Chondrocyte (in vitro differentiated cells): Measurements from ENCODE around the gene LYL1. TPM values are rescaled to one million over a fixed set of nuclear protein-coding genes. Genes with fewer than 3 reads are reported as not detected.
A peak's percentile ranks its signal among the peaks of the same experiment; 100 is the strongest.

Source experiments
- DNase-seq: peaks from one replicate; pipeline ENCODE4 v3.0.0; 2021; ENCODE audit warnings: mixed read lengths, low spot score
- H3K27ac Mint-ChIP-seq: one replicate; pipeline ENCODE4 v1.8.0; 2021; ENCODE audit warnings: mild to moderate bottlenecking, moderate library complexity, mixed read lengths; ENCODE audit not compliant: unreplicated experiment
- H3K27me3 Mint-ChIP-seq: 2 replicates; pipeline ENCODE4 v1.8.0; 2021; ENCODE audit warnings: low read depth, mixed read lengths
- H3K36me3 Mint-ChIP-seq: 2 replicates; pipeline ENCODE4 v1.8.0; 2021; ENCODE audit warnings: low read depth, mixed read lengths
- H3K4me1 Mint-ChIP-seq: 2 replicates; pipeline ENCODE4 v1.8.0; 2021; ENCODE audit warnings: low read depth, mild to moderate bottlenecking, mixed read lengths
- H3K4me3 Mint-ChIP-seq: one replicate; pipeline ENCODE4 v1.8.0; 2021; ENCODE audit warnings: mild to moderate bottlenecking, moderate library complexity, mixed read lengths; ENCODE audit not compliant: unreplicated experiment
- H3K9me3 Mint-ChIP-seq: 2 replicates; pipeline ENCODE4 v1.8.0; 2021; ENCODE audit warnings: low read depth, mixed read lengths
- total RNA-seq: library from RNA; stranded (reverse); gene quantifications from 3 replicates; pipeline ENCODE4 v1.2.1, GENCODE V29; 2021
- TF ChIP-seq, protein P1 (sequence below): fragments of 200-600 bp; sonication (generic); IDR thresholded peaks from 2 replicates; pipeline ENCODE4 v1.5.0; 2021; ENCODE audit warnings: antibody characterized with exemption, mild to moderate bottlenecking, moderate library complexity

The LYL1 gene
- total RNA-seq, 1 donor from 2014 or later = 0.47 TPM

DNA sequence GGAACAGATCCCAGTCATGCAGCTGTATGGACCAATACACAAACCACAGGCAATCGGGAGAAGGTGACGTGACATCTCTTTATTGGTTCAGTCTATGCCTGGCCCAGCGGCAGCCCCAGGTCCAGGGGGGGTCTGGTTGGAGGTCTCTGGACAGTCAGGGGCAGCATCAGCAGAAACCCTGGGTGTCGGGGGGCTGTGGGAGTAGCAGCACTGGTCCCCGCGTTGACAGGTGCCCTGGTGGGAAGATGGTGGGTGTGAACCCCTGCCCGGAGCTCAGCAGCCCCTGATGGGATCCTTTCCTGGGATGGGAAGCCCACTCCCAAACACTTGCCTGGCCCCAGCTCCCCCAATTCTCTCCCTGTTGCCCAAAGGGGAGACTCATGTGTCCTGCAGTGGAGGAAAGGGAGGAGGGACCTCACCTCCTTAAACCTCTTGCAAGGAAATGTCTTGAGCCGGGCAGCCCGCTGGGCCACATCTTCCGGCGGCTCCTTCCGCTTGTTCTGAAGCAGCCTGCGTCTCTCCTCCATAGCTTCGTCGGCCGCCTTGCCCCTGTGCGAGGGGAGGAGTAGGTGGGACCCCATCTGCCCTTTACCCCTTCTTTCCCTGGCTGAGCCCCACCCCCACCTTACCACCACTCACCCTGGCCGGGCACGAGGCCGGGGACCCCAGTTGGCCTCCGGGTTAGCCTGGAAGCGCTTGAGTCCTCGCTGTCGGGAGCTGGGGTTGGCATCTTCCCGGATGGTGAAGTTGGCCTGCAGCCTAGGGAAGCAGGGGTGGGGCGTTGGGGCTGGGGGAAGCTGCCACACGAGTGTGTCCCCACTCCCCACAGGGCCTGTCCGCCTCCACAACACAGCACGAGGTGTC lies 2.4 kb upstream of the LYL1 start:
- no peak overlapping the region for H3K4me3 Mint-ChIP-seq
- no peak overlapping the region for H3K27ac Mint-ChIP-seq
- peaks cover 4% of the 10 kb centered on the region for H3K36me3 Mint-ChIP-seq
- no peaks in the 10 kb centered on the region for H3K27me3 Mint-ChIP-seq
- TF ChIP-seq, protein P1, sequence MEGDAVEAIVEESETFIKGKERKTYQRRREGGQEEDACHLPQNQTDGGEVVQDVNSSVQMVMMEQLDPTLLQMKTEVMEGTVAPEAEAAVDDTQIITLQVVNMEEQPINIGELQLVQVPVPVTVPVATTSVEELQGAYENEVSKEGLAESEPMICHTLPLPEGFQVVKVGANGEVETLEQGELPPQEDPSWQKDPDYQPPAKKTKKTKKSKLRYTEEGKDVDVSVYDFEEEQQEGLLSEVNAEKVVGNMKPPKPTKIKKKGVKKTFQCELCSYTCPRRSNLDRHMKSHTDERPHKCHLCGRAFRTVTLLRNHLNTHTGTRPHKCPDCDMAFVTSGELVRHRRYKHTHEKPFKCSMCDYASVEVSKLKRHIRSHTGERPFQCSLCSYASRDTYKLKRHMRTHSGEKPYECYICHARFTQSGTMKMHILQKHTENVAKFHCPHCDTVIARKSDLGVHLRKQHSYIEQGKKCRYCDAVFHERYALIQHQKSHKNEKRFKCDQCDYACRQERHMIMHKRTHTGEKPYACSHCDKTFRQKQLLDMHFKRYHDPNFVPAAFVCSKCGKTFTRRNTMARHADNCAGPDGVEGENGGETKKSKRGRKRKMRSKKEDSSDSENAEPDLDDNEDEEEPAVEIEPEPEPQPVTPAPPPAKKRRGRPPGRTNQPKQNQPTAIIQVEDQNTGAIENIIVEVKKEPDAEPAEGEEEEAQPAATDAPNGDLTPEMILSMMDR = peak; percentile 7
- no peaks in the 10 kb centered on the region for H3K4me1 Mint-ChIP-seq
- peak; percentile 89 for DNase-seq
- no peaks in the 10 kb centered on the region for H3K9me3 Mint-ChIP-seq

DNA sequence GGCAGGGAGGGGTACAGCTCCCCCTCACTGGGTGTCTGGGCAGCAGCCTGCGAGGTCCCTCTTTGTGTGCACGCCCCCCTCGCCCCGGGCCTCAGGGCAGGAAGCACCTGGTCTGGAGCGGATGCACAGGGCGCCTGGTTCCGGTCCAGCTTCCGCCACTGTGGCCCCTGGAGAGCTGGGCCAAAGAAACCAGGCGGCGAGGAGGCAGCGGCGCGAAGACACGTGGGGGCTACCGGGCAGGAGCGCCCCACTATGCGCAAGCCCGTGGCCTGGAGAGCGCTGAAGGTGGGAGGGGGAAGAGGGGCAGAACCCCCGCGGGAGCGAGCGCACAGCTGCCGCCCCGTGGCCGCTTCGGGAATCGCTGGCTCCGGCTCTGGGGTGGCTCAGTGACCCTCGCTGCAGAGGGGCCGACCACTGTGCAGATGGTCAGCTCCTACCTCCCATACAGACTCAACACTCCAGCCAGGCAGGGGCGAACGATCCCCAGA lies 1.7 kb upstream of the LYL1 start:
- TF ChIP-seq, protein P1 = peak; percentile 79
- Mint-ChIP-seq H3K4me3 (no peak overlapping the region), H3K27ac (no peak overlapping the region), H3K36me3 (peaks cover 5% of the 10 kb centered on the region), H3K9me3 (no peaks in the 10 kb centered on the region), H3K4me1 (no peaks in the 10 kb centered on the region), H3K27me3 (no peaks in the 10 kb centered on the region)
- DNase-seq = no peak

DNA sequence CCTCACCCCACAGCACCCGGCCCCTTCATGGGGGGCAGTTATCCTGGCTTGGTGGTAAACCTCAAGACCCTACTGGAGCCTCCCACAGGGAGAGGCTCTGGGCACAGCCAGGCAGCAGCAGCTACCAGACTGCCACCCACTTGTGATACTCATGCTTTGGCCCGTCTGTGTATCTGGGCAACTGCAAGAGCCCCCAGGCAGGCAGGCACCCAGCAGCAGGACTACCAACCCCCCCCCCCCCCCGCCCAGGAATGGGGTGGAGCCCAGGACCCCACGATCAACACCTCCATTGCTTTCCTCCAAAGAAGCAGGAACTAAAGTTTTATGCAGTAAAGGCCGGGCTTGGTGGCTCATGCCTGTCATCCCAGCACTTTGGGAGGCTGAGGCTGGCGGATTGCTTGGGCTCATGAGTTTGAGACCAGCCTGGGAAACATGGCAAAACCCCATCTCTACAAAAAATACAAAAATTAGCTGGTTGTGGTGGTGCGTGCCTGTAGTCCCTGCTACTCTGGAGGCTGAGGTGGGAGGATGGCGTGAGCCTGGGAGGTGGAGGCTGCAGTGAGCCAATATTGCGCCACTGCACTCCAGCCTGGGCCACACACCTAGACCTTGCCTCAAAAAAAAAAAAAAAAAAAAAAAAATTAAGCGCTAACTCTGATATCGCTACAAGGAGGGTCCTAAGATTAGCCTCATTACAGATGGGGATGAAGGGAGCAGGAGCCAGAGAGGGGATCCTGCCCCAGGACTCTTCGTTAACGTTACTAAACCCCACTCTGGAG lies 1.1 kb upstream of the LYL1 start:
- no peak overlapping the region for H3K27ac Mint-ChIP-seq
- DNase-seq = no peak
- H3K4me1 Mint-ChIP-seq = peaks cover 2% of the 10 kb centered on the region
- H3K27me3 Mint-ChIP-seq = peaks cover 2% of the 10 kb centered on the region
- H3K4me3 Mint-ChIP-seq = no peak overlapping the region
- no peaks in the 10 kb centered on the region for H3K9me3 Mint-ChIP-seq
- TF ChIP-seq, protein P1 = no peak
- H3K36me3 Mint-ChIP-seq = peaks cover 4% of the 10 kb centered on the region

DNA sequence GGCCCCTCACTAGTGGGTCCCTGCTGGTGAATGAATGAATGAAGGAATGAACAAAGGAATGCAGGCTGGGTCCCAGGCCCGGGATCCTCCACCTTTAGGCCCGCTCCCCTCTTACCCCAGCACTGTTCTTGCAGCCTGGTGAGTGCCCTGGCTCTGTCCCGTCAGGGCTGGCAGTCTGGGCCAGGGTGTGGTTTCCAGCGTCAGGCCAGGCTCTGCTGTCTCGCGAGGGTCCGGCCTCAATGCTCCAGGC lies 317 bp downstream of the LYL1 start:
- peaks cover 1% of the 10 kb centered on the region for H3K36me3 Mint-ChIP-seq
- TF ChIP-seq, protein P1 = no peak
- no peak for DNase-seq
- H3K4me3 Mint-ChIP-seq = no peak overlapping the region
- H3K4me1 Mint-ChIP-seq = peaks cover 8% of the 10 kb centered on the region
- H3K9me3 Mint-ChIP-seq = no peaks in the 10 kb centered on the region
- H3K27me3 Mint-ChIP-seq = peaks cover 5% of the 10 kb centered on the region
- H3K27ac Mint-ChIP-seq = no peak overlapping the region

DNA sequence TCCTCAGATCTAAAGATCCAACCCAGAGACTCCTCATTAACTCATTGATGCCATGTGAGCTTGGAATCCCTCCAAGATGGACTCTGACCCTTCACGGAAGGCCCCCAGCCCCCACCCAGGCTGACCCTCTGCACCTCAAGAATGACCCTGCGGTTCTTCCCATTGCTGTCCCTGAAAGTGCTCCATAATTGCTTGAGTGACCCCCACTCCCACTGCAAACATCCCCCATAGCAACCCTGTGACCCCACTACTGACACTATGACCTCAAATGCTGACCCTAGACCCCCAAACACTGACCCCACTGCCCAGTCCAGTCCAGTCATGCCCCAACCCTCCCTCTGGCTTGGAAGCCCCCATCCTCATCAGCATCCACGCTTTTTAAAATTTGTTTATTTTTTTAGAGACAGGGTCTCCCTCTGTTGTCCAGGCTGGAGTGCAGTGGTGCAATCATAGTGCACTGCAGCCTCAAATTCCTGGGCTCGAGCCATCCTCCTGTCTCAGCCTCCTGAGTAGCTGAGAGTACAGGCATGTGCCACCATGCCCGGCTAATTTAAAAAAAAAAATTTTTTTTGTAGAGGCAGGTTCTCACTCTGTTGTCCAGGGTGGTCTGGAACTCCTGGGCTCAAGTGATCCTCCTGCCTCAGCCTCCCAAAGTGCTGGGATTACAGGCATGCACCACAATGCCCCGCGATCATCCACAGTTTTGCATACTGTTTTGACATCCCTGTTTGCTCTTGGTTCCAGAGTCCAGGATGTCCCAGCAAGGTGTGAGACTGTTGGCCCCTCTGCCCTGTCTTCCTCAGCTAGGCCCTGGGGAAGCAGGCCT lies 855 bp downstream of the LYL1 start:
- H3K27ac Mint-ChIP-seq = no peak overlapping the region
- peaks cover 3% of the 10 kb centered on the region for H3K36me3 Mint-ChIP-seq
- no peak for DNase-seq
- no peak overlapping the region for H3K4me3 Mint-ChIP-seq
- TF ChIP-seq, protein P1 = no peak
- H3K4me1 Mint-ChIP-seq = peaks cover 11% of the 10 kb centered on the region
- H3K27me3 Mint-ChIP-seq = peaks cover 8% of the 10 kb centered on the region
- H3K9me3 Mint-ChIP-seq = no peaks in the 10 kb centered on the region
